Osteoblast (primary cell): ENCODE data around the gene KMT2E. TPM values are rescaled to one million over a fixed set of nuclear protein-coding genes. Genes with fewer than 3 reads are reported as not detected.

ENCODE experiments used
- DNase-seq: peaks from one replicate; pipeline ENCODE4 v3.0.0; 2011; ENCODE audit warnings: low spot score, mixed read lengths; ENCODE audit not compliant: insufficient read length; ENCODE audit errors: missing footprints
- H2AFZ ChIP-seq: 2 replicates; pipeline ENCODE4 v1.6.0; 2011; ENCODE audit warnings: mild to moderate bottlenecking, low read length
- H3K27ac ChIP-seq: 2 replicates; pipeline ENCODE4 v1.5.1; 2011; ENCODE audit warnings: mild to moderate bottlenecking, low read depth, low read length, moderate library complexity
- H3K27me3 ChIP-seq: 2 replicates; pipeline ENCODE4 v1.6.0; 2012; ENCODE audit warnings: mild to moderate bottlenecking, control low read depth, inconsistent platforms, low read length, moderate library complexity; ENCODE audit not compliant: insufficient read depth
- H3K36me3 ChIP-seq: 2 replicates; pipeline ENCODE4 v1.5.1; 2011; ENCODE audit warnings: mild to moderate bottlenecking, low read length, control low read depth, moderate library complexity; ENCODE audit not compliant: insufficient read depth
- H3K4me1 ChIP-seq: 2 replicates; pipeline ENCODE4 v1.5.1; 2011; ENCODE audit warnings: mild to moderate bottlenecking, low read length, control low read depth, moderate library complexity; ENCODE audit not compliant: insufficient read depth
- H3K4me2 ChIP-seq: 2 replicates; pipeline ENCODE4 v1.6.0; 2011; ENCODE audit warnings: mild to moderate bottlenecking, low read length; ENCODE audit not compliant: insufficient read depth
- H3K4me3 ChIP-seq: fragments of 200-600 bp; sonication (generic); 3 replicates; pipeline ENCODE4 v1.5.1; 2012; ENCODE audit warnings: mild to moderate bottlenecking, low read length, inconsistent platforms; ENCODE audit not compliant: insufficient read depth
- H3K79me2 ChIP-seq: 2 replicates; pipeline ENCODE4 v1.6.0; 2012; ENCODE audit warnings: mild to moderate bottlenecking, low read length, control low read depth, inconsistent platforms; ENCODE audit not compliant: insufficient read depth
- H3K9me3 ChIP-seq: 2 replicates; pipeline ENCODE4 v1.5.1; 2011; ENCODE audit warnings: low read depth, low read length, control low read depth
- H4K20me1 ChIP-seq: 2 replicates; pipeline ENCODE4 v1.6.0; 2012; ENCODE audit warnings: mild to moderate bottlenecking, low read length, control low read depth; ENCODE audit not compliant: insufficient read depth
- total RNA-seq: library from RNA; depleted of rRNA; stranded (reverse); fragments of >200 nt; gene quantifications from 2 replicates; pipeline ENCODE4 v1.2.3, GENCODE V29; 2012
- TF ChIP-seq, protein P1 (sequence below): IDR thresholded peaks from 2 replicates; pipeline ENCODE4 v1.5.1; 2011; ENCODE audit warnings: mild to moderate bottlenecking, low read depth, low read length, moderate library complexity; ENCODE audit errors: extremely low read depth

KMT2E gene
- total RNA-seq, 1 donor = 124 TPM

DNA sequence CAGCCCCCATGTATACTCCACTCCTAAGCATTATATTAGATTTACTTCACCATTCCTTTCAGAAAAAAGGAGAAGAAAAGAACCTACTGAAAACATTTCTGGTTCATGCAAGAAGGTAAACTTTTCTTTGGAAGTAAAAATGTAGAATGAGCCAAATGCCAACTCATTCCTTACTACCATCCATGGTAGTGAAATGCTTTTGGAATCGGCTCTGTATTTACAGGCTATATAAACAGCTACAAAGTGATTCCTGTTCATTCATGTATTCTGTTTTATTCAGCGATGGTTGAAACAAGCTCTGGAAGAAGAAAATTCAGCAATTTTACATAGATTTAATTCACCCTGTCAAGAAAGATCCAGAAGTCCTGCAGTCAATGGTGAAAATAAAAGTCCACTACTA lies 91.6 kb downstream of the KMT2E start:
- DNase-seq = no peak
- Histone ChIP-seq H3K4me2 (no peak overlapping the region), H3K4me3 (no peak overlapping the region), H3K79me2 (peaks cover 45% of the 10 kb centered on the region), H3K27ac (no peak overlapping the region), H3K9me3 (no peaks in the 10 kb centered on the region), H2AFZ (no peak overlapping the region), H3K27me3 (no peaks in the 10 kb centered on the region), H4K20me1 (no peaks in the 10 kb centered on the region), H3K36me3 (peaks cover 93% of the 10 kb centered on the region), H3K4me1 (peaks cover 8% of the 10 kb centered on the region)
- TF ChIP-seq, protein P1, sequence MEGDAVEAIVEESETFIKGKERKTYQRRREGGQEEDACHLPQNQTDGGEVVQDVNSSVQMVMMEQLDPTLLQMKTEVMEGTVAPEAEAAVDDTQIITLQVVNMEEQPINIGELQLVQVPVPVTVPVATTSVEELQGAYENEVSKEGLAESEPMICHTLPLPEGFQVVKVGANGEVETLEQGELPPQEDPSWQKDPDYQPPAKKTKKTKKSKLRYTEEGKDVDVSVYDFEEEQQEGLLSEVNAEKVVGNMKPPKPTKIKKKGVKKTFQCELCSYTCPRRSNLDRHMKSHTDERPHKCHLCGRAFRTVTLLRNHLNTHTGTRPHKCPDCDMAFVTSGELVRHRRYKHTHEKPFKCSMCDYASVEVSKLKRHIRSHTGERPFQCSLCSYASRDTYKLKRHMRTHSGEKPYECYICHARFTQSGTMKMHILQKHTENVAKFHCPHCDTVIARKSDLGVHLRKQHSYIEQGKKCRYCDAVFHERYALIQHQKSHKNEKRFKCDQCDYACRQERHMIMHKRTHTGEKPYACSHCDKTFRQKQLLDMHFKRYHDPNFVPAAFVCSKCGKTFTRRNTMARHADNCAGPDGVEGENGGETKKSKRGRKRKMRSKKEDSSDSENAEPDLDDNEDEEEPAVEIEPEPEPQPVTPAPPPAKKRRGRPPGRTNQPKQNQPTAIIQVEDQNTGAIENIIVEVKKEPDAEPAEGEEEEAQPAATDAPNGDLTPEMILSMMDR = no peak

DNA sequence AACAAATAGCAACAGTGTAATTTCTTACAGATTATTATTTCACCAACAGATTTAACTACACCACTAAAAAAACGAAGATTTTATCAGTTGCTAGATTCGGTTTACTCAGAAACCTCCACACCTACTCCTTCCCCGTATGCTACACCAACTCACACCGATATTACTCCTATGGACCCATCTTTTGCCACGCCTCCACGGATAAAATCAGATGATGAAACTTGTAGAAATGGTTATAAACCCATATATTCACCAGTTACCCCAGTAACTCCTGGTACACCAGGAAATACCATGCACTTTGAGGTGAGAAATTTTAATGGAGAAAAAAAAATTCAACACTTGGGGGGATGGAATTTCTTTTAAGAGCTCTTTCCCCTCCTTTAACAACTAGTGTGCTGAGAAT lies 92.5 kb downstream of the KMT2E start:
- H3K27me3 ChIP-seq = no peaks in the 10 kb centered on the region
- no peak for DNase-seq
- TF ChIP-seq, protein P1 = no peak
- no peak overlapping the region for H3K27ac ChIP-seq
- H3K4me3 ChIP-seq = no peak overlapping the region
- peaks cover 94% of the 10 kb centered on the region for H3K36me3 ChIP-seq
- H3K4me2 ChIP-seq = no peak overlapping the region
- no peak overlapping the region for H2AFZ ChIP-seq
- H3K4me1 ChIP-seq = peaks cover 5% of the 10 kb centered on the region
- H3K9me3 ChIP-seq = no peaks in the 10 kb centered on the region
- no peaks in the 10 kb centered on the region for H4K20me1 ChIP-seq
- peaks cover 37% of the 10 kb centered on the region for H3K79me2 ChIP-seq

DNA sequence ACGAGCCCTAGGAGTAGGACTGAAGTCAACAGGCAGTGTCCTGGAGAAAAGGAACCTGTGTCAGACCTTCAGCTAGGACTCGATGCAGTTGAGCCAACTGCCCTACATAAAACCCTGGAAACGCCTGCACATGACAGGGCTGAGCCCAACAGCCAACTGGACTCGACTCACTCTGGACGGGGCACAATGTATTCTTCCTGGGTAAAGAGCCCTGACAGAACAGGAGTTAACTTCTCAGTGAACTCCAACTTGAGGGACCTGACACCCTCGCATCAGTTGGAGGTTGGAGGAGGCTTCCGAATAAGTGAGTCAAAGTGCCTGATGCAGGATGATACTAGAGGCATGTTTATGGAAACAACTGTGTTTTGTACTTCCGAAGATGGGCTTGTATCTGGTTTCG lies 93.5 kb downstream of the KMT2E start:
- H3K27ac ChIP-seq = no peak overlapping the region
- no peak overlapping the region for H3K4me3 ChIP-seq
- no peaks in the 10 kb centered on the region for H3K9me3 ChIP-seq
- H3K27me3 ChIP-seq = no peaks in the 10 kb centered on the region
- H3K36me3 ChIP-seq = peaks cover 94% of the 10 kb centered on the region
- no peak overlapping the region for H3K4me2 ChIP-seq
- no peak overlapping the region for H2AFZ ChIP-seq
- TF ChIP-seq, protein P1 = no peak
- H4K20me1 ChIP-seq = peaks cover 8% of the 10 kb centered on the region
- H3K79me2 ChIP-seq = peaks cover 44% of the 10 kb centered on the region
- DNase-seq = no peak
- H3K4me1 ChIP-seq = peaks cover 4% of the 10 kb centered on the region

DNA sequence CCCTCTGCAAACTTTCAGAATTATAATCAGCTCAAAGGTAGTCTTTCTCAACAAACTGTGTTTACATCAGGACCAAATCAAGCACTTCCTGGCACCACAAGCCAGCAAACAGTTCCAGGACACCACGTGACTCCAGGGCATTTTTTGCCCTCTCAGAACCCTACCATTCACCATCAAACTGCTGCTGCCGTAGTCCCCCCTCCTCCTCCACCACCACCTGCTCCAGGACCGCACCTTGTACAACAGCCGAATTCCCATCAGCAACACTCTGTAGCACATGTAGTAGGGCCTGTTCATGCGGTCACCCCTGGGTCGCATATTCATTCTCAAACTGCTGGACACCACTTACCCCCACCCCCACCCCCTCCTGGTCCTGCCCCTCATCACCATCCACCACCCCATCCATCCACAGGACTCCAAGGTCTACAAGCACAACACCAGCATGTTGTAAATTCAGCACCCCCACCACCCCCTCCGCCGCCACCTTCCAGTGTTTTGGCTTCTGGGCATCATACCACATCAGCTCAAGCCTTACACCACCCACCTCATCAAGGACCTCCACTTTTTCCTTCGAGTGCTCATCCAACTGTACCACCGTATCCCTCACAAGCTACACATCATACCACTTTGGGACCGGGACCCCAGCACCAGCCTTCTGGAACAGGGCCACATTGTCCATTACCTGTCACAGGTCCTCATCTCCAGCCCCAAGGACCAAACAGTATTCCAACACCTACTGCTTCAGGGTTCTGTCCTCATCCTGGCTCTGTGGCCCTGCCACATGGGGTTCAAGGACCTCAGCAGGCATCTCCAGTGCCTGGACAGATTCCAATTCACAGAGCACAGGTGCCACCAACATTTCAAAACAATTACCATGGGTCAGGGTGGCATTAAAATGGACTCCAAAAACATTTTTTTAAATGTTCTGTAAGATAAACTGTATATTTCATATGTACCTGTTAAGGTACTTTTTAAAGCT lies 98.7 kb downstream of the KMT2E start:
- Histone ChIP-seq H3K4me2 (no peak overlapping the region), H2AFZ (no peak overlapping the region), H3K27me3 (no peaks in the 10 kb centered on the region), H3K4me3 (no peak overlapping the region), H3K9me3 (no peaks in the 10 kb centered on the region), H3K27ac (no peak overlapping the region), H3K36me3 (peaks cover 76% of the 10 kb centered on the region), H3K79me2 (peaks cover 19% of the 10 kb centered on the region), H4K20me1 (peaks cover 8% of the 10 kb centered on the region), H3K4me1 (no peaks in the 10 kb centered on the region)
- no peak for DNase-seq
- TF ChIP-seq, protein P1 = no peak
